GM18519 (cell line): ENCODE data around the gene CYP39A1.
"Not testable (repeated sequence)": the region's sequence is repeated elsewhere in the genome, so short reads cannot be mapped to it uniquely, and the experiment has no call there.

Experiments used
- ATAC-seq: cut with Tn5 transposase; IDR thresholded peaks from one replicate; pipeline ENCODE4 v1.9.1; 2021; ENCODE audit warnings: mild to moderate bottlenecking, moderate library complexity; ENCODE audit not compliant: unreplicated experiment, low FRiP score

The CYP39A1 gene

GRCh38 chr6:46651816-46652215 is 802 bp downstream of the CYP39A1 start:
- no peak for ATAC-seq

- ATAC-seq = no peak
These were observed 1.6 kb downstream of the CYP39A1 start for GRCh38 chr6:46651006-46651405.

GRCh38 chr6:46648869-46649492 is 3.6 kb downstream of the CYP39A1 start:
- no peak for ATAC-seq

- ATAC-seq = not testable (repeated sequence)
These were observed 4.5 kb downstream of the CYP39A1 start for GRCh38 chr6:46648108-46648507.

- no peak for ATAC-seq
These were observed 7.4 kb downstream of the CYP39A1 start for GRCh38 chr6:46645265-46645664.

GRCh38 chr6:46642928-46643751 is 9.5 kb downstream of the CYP39A1 start:
- ATAC-seq = no peak

- ATAC-seq = no peak
These were observed 14.0 kb downstream of the CYP39A1 start for GRCh38 chr6:46638650-46639049.

- ATAC-seq = no peak
These were observed 14.7 kb downstream of the CYP39A1 start for GRCh38 chr6:46637933-46638332.

- ATAC-seq = no peak
These were observed 15.5 kb downstream of the CYP39A1 start for GRCh38 chr6:46637145-46637544.

GRCh38 chr6:46635462-46635861 is 17.2 kb downstream of the CYP39A1 start:
- ATAC-seq = no peak

GRCh38 chr6:46632053-46632452 is 20.6 kb downstream of the CYP39A1 start:
- ATAC-seq = no peak

- no peak for ATAC-seq
These were observed 22.9 kb downstream of the CYP39A1 start for GRCh38 chr6:46629691-46630090.

- ATAC-seq = no peak
These were observed 23.6 kb downstream of the CYP39A1 start for GRCh38 chr6:46628976-46629375.

- no peak for ATAC-seq
These were observed 24.1 kb downstream of the CYP39A1 start for GRCh38 chr6:46628498-46628897.

- no peak for ATAC-seq
These were observed 25.6 kb downstream of the CYP39A1 start for GRCh38 chr6:46626976-46627375.

- ATAC-seq = peak; percentile 74
These were observed 26.2 kb downstream of the CYP39A1 start for GRCh38 chr6:46626228-46626909.

- ATAC-seq = no peak
These were observed 33.9 kb downstream of the CYP39A1 start for GRCh38 chr6:46618726-46619125.

- ATAC-seq = no peak
These were observed 40.0 kb downstream of the CYP39A1 start for GRCh38 chr6:46612645-46613044.

- ATAC-seq = no peak
These were observed 41.6 kb downstream of the CYP39A1 start for GRCh38 chr6:46610862-46611553.

- ATAC-seq = no peak
These were observed 46.3 kb downstream of the CYP39A1 start for GRCh38 chr6:46606338-46606737.
